ENCODE data around the gene TMPRSS11A. TPM values are rescaled to one million over a fixed set of nuclear protein-coding genes. Genes with fewer than 3 reads are reported as not detected.

TMPRSS11A gene
- total and polyA plus RNA-seq, 2 experiments from 2014 or later = not detected

- TF ChIP-seq, protein P1, sequence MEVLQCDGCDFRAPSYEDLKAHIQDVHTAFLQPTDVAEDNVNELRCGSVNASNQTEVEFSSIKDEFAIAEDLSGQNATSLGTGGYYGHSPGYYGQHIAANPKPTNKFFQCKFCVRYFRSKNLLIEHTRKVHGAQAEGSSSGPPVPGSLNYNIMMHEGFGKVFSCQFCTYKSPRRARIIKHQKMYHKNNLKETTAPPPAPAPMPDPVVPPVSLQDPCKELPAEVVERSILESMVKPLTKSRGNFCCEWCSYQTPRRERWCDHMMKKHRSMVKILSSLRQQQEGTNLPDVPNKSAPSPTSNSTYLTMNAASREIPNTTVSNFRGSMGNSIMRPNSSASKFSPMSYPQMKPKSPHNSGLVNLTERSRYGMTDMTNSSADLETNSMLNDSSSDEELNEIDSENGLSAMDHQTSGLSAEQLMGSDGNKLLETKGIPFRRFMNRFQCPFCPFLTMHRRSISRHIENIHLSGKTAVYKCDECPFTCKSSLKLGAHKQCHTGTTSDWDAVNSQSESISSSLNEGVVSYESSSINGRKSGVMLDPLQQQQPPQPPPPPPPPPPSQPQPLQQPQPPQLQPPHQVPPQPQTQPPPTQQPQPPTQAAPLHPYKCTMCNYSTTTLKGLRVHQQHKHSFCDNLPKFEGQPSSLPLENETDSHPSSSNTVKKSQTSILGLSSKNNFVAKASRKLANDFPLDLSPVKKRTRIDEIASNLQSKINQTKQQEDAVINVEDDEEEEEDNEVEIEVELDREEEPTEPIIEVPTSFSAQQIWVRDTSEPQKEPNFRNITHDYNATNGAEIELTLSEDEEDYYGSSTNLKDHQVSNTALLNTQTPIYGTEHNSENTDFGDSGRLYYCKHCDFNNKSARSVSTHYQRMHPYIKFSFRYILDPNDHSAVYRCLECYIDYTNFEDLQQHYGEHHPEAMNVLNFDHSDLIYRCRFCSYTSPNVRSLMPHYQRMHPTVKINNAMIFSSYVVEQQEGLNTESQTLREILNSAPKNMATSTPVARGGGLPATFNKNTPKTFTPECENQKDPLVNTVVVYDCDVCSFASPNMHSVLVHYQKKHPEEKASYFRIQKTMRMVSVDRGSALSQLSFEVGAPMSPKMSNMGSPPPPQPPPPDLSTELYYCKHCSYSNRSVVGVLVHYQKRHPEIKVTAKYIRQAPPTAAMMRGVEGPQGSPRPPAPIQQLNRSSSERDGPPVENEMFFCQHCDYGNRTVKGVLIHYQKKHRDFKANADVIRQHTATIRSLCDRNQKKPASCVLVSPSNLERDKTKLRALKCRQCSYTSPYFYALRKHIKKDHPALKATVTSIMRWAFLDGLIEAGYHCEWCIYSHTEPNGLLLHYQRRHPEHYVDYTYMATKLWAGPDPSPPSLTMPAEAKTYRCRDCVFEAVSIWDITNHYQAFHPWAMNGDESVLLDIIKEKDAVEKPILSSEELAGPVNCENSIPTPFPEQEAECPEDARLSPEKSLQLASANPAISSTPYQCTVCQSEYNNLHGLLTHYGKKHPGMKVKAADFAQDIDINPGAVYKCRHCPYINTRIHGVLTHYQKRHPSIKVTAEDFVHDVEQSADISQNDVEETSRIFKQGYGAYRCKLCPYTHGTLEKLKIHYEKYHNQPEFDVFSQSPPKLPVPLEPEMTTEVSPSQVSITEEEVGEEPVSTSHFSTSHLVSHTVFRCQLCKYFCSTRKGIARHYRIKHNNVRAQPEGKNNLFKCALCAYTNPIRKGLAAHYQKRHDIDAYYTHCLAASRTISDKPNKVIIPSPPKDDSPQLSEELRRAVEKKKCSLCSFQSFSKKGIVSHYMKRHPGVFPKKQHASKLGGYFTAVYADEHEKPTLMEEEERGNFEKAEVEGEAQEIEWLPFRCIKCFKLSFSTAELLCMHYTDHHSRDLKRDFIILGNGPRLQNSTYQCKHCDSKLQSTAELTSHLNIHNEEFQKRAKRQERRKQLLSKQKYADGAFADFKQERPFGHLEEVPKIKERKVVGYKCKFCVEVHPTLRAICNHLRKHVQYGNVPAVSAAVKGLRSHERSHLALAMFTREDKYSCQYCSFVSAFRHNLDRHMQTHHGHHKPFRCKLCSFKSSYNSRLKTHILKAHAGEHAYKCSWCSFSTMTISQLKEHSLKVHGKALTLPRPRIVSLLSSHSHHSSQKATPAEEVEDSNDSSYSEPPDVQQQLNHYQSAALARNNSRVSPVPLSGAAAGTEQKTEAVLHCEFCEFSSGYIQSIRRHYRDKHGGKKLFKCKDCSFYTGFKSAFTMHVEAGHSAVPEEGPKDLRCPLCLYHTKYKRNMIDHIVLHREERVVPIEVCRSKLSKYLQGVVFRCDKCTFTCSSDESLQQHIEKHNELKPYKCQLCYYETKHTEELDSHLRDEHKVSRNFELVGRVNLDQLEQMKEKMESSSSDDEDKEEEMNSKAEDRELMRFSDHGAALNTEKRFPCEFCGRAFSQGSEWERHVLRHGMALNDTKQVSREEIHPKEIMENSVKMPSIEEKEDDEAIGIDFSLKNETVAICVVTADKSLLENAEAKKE (CRISPR knock-in tag; IDR thresholded peaks at IDR 0.05) = no peak
- TF ChIP-seq REST (IDR thresholded peaks at IDR 0.05; ENCODE audit: unreplicated experiment) = no peak
- no peak for TF ChIP-seq ZNF331 (CRISPR knock-in tag; IDR thresholded peaks at IDR 0.05; ENCODE audit: low read depth)
- no peak for TF ChIP-seq EZH2phosphoT487 (IDR thresholded peaks at IDR 0.05; ENCODE audit: unreplicated experiment)
- TF ChIP-seq CREB1 (CRISPR knock-in tag; IDR thresholded peaks at IDR 0.05; ENCODE audit: low read depth) = no peak
Observed at GRCh38 chr4:67934628-67935027, 28.7 kb downstream of the TMPRSS11A start (continued).

DNA sequence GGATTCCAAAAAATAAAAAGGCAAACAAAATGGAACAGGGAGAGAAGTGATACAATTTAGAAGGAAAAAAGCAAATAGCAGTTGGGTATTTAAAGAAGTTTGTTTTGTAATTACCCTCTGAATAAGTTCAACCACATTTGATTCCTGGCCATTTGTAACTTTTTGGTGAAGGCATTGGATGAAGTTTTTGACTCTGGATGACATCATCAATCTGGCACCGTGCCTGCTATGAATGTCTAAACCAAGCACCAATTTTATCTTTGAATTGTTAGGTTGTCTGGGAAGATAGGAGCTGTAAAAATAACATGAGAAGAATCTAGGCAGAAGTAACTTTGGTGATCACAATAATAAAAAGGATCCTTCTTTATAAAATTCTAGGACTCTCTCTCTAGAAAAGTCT lies 29.5 kb downstream of the TMPRSS11A start:
- Histone ChIP-seq H3K27me3 (ENCODE audit: insufficient read depth) (no peaks in the 10 kb centered on the region), H3K9me2 (ENCODE audit: insufficient read depth) (no peaks in the 10 kb centered on the region), H3K4me3 (no peak overlapping the region)

More for the DNA sequence above, 29.5 kb downstream of the TMPRSS11A start:
- no peaks in the 10 kb centered on the region for H3K36me3 Mint-ChIP-seq (ENCODE audit: low read depth)
- H3K4me1 Mint-ChIP-seq = peaks cover 15% of the 10 kb centered on the region
- H3K27ac Mint-ChIP-seq = no peak overlapping the region
- H3K36me3 ChIP-seq (ENCODE audit: insufficient read depth) = no peaks in the 10 kb centered on the region
- ATAC-seq (no peak), DNase-seq (ENCODE audit: low spot score) (no peak)
- H3K4me1 ChIP-seq (ENCODE audit: insufficient read depth) = peaks cover 11% of the 10 kb centered on the region
- no peak overlapping the region for H3K4me2 ChIP-seq
- no peak overlapping the region for H2AFZ ChIP-seq
- H3K9me3 Mint-ChIP-seq = no peaks in the 10 kb centered on the region
- H3K27me3 Mint-ChIP-seq (ENCODE audit: insufficient read depth, low read depth, poor library complexity) = peaks cover 1% of the 10 kb centered on the region
- no peaks in the 10 kb centered on the region for H3K79me2 ChIP-seq (replicated peaks; ENCODE audit: insufficient read depth)
- H3K27ac ChIP-seq (ENCODE audit: low read depth) = no peak overlapping the region
- H4K20me1 ChIP-seq (replicated peaks; ENCODE audit: insufficient read depth) = no peaks in the 10 kb centered on the region
- TF ChIP-seq NANOG (IDR thresholded peaks at IDR 0.05; ENCODE audit: borderline replicate concordance) (no peak), ZNF114 (CRISPR knock-in tag; IDR thresholded peaks at IDR 0.05) (no peak), ZNF331 (CRISPR knock-in tag; IDR thresholded peaks at IDR 0.05; ENCODE audit: low read depth) (no peak), EZH2phosphoT487 (IDR thresholded peaks at IDR 0.05; ENCODE audit: unreplicated experiment) (no peak)
- H3F3A ChIP-seq (replicated peaks; ENCODE audit: low read depth) = no peaks in the 10 kb centered on the region
- no peak overlapping the region for H3K4me3 Mint-ChIP-seq
